Thymus (tissue), 11 donors: ENCODE data around the gene SEMA7A. TPM values are rescaled to one million over a fixed set of nuclear protein-coding genes. Genes with fewer than 3 reads are reported as not detected.

ENCODE experiments used
- DNase-seq, 9 donors: peaks; one replicate each; pipeline ENCODE4 v3.0.0-alpha.2; 2013; ENCODE audit warnings: low spot score in 9 of 9, low read depth in 6 of 9, missing footprints in 1 of 9
- H3K27ac ChIP-seq, 2 donors: one replicate each; pipeline ENCODE4 v1.5.1; 2013; ENCODE audit warnings: control low read depth in 1 of 2, low read depth in 1 of 2, low read length in 1 of 2, mild to moderate bottlenecking in 1 of 2, moderate library complexity in 1 of 2
- H3K27me3 ChIP-seq, 2 donors: one replicate each; pipeline ENCODE4 v1.5.1; 2013; ENCODE audit warnings: low read length in 1 of 2; ENCODE audit not compliant: control insufficient read depth in 2 of 2, insufficient read depth in 1 of 2
- H3K36me3 ChIP-seq, 2 donors: one replicate each; pipeline ENCODE4 v1.5.1; 2013; ENCODE audit warnings: low read length in 1 of 2, mild to moderate bottlenecking in 1 of 2, moderate library complexity in 1 of 2; ENCODE audit not compliant: control insufficient read depth in 2 of 2, insufficient read depth in 2 of 2
- H3K4me1 ChIP-seq, 2 donors: one replicate each; pipeline ENCODE4 v1.5.1; 2013; ENCODE audit warnings: low read length in 2 of 2; ENCODE audit not compliant: control insufficient read depth in 2 of 2, insufficient read depth in 2 of 2
- H3K4me3 ChIP-seq, 2 donors: one replicate each; pipeline ENCODE4 v1.5.1; 2013; ENCODE audit warnings: low read length in 2 of 2, control low read depth in 1 of 2, mild to moderate bottlenecking in 1 of 2
- H3K9me3 ChIP-seq, 2 donors: one replicate each; pipeline ENCODE4 v1.5.1; 2013; ENCODE audit warnings: low read length in 1 of 2, mild to moderate bottlenecking in 1 of 2; ENCODE audit not compliant: control insufficient read depth in 2 of 2, insufficient read depth in 1 of 2
- WGBS: extraction: QIAGEN DNeasy Blood & Tissue Kit; methylation state at CpG from one replicate; pipeline ENCODE4 v1.1.7; 2013; 5-methylcytosine and 5-hydroxymethylcytosine counted together
- polyA plus RNA-seq: library from polyadenylated mRNA; stranded (reverse); fragments of 200-250 nt; gene quantifications from one replicate; pipeline ENCODE4 v1.2.3, GENCODE V29; 2013
- total RNA-seq: library from RNA; stranded (reverse); fragments of 120-200 nt; gene quantifications from one replicate; pipeline ENCODE4 v1.2.4, GENCODE V29; 2013
- donor health status: healthy.

The SEMA7A gene
- total and polyA plus RNA-seq, 2 donors, result 12.3 to 22.0 TPM

GRCh38 chr15:74444106-74445062 is 10.6 kb upstream of the SEMA7A start:
- Histone ChIP-seq H3K27ac (no peak overlapping the region), H3K4me3 (no peak overlapping the region), H3K4me1 (peaks cover 0 to 13% of the 10 kb centered on the region in 2 donors), H3K36me3 (peaks cover 44 to 48% of the 10 kb centered on the region in 2 donors), H3K27me3 (no peaks in the 10 kb centered on the region), H3K9me3 (no peaks in the 10 kb centered on the region)
- 96% methylated on average over 8 of the region's 8 CpGs for WGBS
- DNase-seq, result no peak

GRCh38 chr15:74443100-74443909 is 9.5 kb upstream of the SEMA7A start:
- Histone ChIP-seq H3K4me3 (no peak overlapping the region), H3K4me1 (peaks cover 2 to 17% of the 10 kb centered on the region in 2 donors), H3K9me3 (no peaks in the 10 kb centered on the region), H3K27ac (no peak overlapping the region), H3K36me3 (peaks cover 33 to 37% of the 10 kb centered on the region in 2 donors), H3K27me3 (no peaks in the 10 kb centered on the region)
- DNase-seq, result no peak
- WGBS, result 98% methylated on average over 14 of the region's 14 CpGs

- 65% methylated on average over 3 of the region's 3 CpGs for WGBS
- no peak overlapping the region for H3K27ac ChIP-seq
- peaks cover 3 to 21% of the 10 kb centered on the region in 2 donors for H3K4me1 ChIP-seq
Observed at GRCh38 chr15:74442604-74443003, 8.8 kb upstream of the SEMA7A start.

GRCh38 chr15:74442063-74442462 is 8.3 kb upstream of the SEMA7A start:
- peaks cover 21 to 25% of the 10 kb centered on the region in 2 donors for H3K36me3 ChIP-seq
- no peaks in the 10 kb centered on the region for H3K9me3 ChIP-seq
- H3K27me3 ChIP-seq, result no peaks in the 10 kb centered on the region
- no peak overlapping the region for H3K27ac ChIP-seq
- no peak overlapping the region for H3K4me3 ChIP-seq
- H3K4me1 ChIP-seq, result peaks cover 3 to 21% of the 10 kb centered on the region in 2 donors
- WGBS, result 95% methylated on average over 3 of the region's 3 CpGs
- DNase-seq, result no peak

More at GRCh38 chr15:74442604-74443003, 8.8 kb upstream of the SEMA7A start:
- DNase-seq, result no peak
- Histone ChIP-seq H3K36me3 (peaks cover 26 to 30% of the 10 kb centered on the region in 2 donors), H3K4me3 (no peak overlapping the region), H3K27me3 (no peaks in the 10 kb centered on the region), H3K9me3 (no peaks in the 10 kb centered on the region)

- Histone ChIP-seq H3K27me3 (no peaks in the 10 kb centered on the region), H3K27ac (no peak overlapping the region), H3K36me3 (peaks cover 18 to 20% of the 10 kb centered on the region in 2 donors), H3K9me3 (no peaks in the 10 kb centered on the region), H3K4me1 (peaks cover 3 to 24% of the 10 kb centered on the region in 2 donors), H3K4me3 (no peak overlapping the region)
- 98% methylated on average over 6 of the region's 6 CpGs for WGBS
- DNase-seq, result no peak
Observed at GRCh38 chr15:74441248-74441941, 7.6 kb upstream of the SEMA7A start.

- H3K27ac ChIP-seq, result no peak overlapping the region
- DNase-seq, result peak; percentile 62 to 92 (median 83)
- WGBS, result 1% methylated on average over 2 of the region's 2 CpGs
- peaks cover 18 to 49% of the 10 kb centered on the region in 2 donors for H3K4me1 ChIP-seq
- no peak overlapping the region for H3K4me3 ChIP-seq
- H3K27me3 ChIP-seq, result no peaks in the 10 kb centered on the region
- H3K36me3 ChIP-seq, result no peaks in the 10 kb centered on the region
- H3K9me3 ChIP-seq, result no peaks in the 10 kb centered on the region
Observed at GRCh38 chr15:74438721-74439316, 5.1 kb upstream of the SEMA7A start.

GRCh38 chr15:74438206-74438605 is 4.4 kb upstream of the SEMA7A start:
- Histone ChIP-seq H3K4me3 (no peak overlapping the region), H3K27me3 (no peaks in the 10 kb centered on the region), H3K4me1 (peaks cover 18 to 49% of the 10 kb centered on the region in 2 donors), H3K9me3 (no peaks in the 10 kb centered on the region), H3K27ac (no peak overlapping the region), H3K36me3 (no peaks in the 10 kb centered on the region)
- no peak for DNase-seq
- WGBS, result 57% methylated on average over 2 of the region's 2 CpGs

- Histone ChIP-seq H3K36me3 (no peaks in the 10 kb centered on the region), H3K27me3 (peaks cover 0 to 2% of the 10 kb centered on the region in 2 donors), H3K27ac (peak overlapping the region; percentile 80 to 82), H3K9me3 (peaks cover 0 to 3% of the 10 kb centered on the region in 2 donors), H3K4me3 (peak overlapping the region; percentile 87 to 94), H3K4me1 (peaks cover 45 to 70% of the 10 kb centered on the region in 2 donors)
- WGBS, result 79% methylated on average over 16 of the region's 16 CpGs
- peak in 1 of 9 donors; percentile 25 for DNase-seq
Observed at GRCh38 chr15:74434263-74435136, 742 bp upstream of the SEMA7A start.
